Activated CD4-positive, alpha-beta T cell treated with anti-CD3 and anti-CD28 coated beads, Interleukin-2, amount 50 U/mL, for 1 hour (primary cell): ENCODE results near the gene BTNL9.
"Not testable (repeated sequence)": the region's sequence is repeated elsewhere in the genome, so short reads cannot be mapped to it uniquely, and the experiment has no call there.

Experiments used
- DNase-seq: peaks from one replicate; pipeline ENCODE4 v3.0.0-alpha.2; 2020

Gene BTNL9

DNA sequence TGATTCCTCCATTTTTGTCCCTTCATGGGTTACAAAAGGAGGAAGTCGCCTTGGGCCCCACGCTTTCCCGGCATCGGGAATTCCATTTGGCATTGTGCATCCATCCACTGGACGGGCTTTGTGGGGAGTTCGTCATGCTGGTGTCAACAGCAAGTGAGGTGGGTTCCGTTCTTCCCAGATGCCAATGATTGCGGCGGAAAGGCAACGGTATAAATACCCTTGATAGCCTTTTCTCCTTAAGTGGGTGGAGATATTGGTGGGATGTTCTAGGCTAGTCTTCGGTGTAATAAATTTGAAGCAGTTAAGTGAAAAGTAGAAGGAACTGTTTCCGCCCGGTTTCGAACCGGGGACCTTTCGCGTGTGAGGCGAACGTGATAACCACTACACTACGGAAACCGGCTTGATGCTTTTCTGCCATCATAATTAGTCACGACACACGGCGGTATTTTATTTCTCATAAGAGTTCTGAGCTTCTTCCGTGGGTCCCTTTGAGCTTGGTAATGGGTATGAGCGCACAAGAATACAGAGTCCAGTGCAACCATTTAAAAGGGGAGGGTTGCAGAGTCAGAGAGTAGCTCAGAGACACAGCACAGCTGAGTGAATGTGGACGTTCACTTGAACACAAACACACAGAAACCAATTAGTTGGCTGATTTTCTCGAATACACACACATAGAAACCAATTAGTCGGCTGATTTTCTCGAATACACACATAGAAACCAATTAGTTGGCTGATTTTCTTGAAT is 62.0 kb downstream of the BTNL9 start:
- not testable (repeated sequence) for DNase-seq

DNA sequence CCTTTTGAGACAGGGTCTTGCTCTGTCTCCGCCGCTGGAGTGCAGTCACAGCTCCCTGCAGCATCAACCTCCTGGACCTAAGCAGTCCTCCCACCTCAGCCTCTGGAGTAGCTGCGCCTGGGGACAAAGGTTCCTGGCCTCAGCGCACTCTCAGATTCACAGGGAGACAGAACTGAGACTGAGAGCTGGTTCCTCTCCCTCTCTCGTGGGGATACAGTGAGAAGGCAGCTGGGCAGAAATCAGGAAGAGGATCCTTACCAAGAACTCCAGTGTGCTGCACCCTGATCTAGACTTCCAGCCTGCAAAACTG is 64.1 kb downstream of the BTNL9 start:
- DNase-seq, result not testable (repeated sequence)

DNA sequence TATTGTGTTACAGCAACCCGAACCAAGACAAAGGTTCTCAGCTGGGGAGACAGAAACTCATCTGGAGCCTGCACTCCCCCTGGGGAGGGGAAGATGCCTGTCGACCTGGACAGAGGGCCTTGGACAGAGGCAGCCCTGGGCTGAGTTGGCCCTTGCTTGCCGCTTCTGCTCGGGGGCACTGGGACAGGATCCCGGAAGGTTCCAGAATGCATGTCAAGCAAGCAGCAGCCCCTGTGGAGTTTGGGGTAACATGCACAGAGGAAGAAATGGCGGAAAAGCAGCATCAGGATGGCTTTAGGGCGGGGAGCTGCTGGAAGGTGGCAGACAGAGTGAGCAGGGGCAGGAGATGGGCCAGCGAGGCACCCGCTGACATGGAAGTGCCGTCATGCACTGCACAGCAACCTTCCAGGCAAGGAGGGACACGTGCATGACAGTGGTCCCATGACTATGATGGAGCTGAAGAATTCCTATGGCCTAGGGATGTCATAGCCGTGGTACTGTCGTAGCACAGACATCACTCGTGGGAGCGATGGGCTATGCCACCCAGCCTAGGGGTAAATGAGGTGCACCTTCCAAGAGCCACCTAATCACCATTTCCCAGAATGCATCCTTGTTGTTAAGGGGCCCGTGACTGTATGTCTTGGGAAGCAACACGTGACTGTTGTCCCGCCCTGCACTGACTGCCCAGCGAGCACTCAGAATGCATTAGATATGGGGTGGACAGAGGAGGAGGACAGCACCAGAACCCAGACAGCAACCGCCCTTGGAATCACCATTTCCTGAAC is 64.7 kb downstream of the BTNL9 start:
- DNase-seq, result not testable (repeated sequence)

GRCh38 chr5:181105391-181106025 is 65.4 kb downstream of the BTNL9 start:
- DNase-seq, result no peak

- no peak for DNase-seq
These were observed 67.6 kb downstream of the BTNL9 start for GRCh38 chr5:181107699-181108098.

DNA sequence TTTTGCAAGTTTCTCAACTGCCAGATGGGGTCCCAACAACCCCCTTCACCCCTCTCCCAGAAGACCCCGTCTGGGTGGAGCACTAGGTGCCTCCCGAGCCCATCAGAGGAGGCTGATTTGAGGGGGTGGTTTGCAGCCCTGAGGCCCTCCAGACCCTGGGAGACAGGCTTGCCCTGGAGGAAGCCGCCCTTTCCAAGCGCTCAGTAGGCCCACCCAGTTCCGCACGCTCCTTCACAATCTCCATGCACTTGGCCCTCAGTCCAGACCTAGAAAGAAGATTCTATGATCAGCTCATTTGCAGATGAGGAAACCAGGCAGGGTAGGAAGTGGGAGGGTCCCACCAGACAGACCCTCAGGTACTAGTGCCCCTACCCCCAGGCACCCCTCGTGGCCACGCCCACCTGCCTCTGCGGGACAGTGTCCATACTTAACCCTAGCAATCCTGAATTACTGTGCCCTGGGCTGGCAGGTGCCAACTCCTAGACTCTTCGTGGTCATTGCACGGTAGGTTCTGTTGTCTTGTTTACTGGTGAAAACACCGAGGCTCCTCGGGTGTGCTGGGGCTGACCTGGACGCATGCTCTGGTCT is 68.6 kb downstream of the BTNL9 start:
- DNase-seq, result no peak

- DNase-seq, result no peak
These were observed 69.5 kb downstream of the BTNL9 start for GRCh38 chr5:181109489-181110013.

- no peak for DNase-seq
These were observed 70.9 kb downstream of the BTNL9 start for GRCh38 chr5:181111010-181111409.
